Embryonic facial prominence (tissue), 1 donor: Measurements from ENCODE around the gene JPH4.

Experiments used
- DNase-seq: peaks from one replicate; pipeline ENCODE4 v3.0.0-alpha.2; 2016; ENCODE audit errors: extremely low spot score

Gene JPH4

DNA sequence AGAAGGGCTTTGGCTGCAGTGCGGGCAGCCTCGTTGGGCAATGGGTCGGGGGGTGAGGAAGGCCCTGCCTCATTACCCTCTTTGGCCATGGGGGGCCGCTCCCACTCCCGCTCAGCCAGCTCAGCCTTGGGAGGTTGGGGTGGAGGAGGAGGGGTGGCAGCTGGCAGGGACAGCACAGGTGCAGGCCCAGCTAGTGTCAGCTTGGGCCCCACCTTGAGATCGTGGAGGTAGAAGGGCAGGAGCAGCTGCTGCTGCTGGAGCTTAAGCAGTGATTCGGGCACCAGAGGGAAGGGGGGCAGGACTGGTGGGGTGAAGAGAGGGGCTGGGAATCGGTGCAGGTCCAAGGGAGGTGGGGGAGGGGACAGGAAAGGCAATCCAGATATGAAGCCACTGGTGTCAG lies 53.0 kb downstream of the JPH4 start:
- no peak for DNase-seq

DNA sequence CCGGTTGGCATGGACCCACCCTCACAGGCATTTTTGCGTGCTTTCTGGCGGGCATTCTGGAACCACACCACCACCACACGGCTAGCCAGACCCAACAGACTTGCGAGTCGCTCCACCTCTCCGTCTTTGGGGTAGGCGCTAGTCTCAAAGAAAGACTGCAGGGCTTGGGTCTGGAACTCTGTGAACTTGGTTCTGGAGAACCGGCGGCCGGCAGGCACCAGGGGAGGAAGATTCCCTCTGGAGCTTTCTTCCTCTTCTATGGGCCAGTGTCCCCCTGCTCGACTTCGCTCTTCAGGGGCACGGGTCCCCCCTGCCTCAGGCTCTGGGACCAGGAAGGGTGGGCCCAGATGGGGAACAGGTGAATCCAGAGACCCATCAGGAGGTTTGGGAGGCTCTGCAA lies 53.6 kb downstream of the JPH4 start:
- DNase-seq = no peak

DNA sequence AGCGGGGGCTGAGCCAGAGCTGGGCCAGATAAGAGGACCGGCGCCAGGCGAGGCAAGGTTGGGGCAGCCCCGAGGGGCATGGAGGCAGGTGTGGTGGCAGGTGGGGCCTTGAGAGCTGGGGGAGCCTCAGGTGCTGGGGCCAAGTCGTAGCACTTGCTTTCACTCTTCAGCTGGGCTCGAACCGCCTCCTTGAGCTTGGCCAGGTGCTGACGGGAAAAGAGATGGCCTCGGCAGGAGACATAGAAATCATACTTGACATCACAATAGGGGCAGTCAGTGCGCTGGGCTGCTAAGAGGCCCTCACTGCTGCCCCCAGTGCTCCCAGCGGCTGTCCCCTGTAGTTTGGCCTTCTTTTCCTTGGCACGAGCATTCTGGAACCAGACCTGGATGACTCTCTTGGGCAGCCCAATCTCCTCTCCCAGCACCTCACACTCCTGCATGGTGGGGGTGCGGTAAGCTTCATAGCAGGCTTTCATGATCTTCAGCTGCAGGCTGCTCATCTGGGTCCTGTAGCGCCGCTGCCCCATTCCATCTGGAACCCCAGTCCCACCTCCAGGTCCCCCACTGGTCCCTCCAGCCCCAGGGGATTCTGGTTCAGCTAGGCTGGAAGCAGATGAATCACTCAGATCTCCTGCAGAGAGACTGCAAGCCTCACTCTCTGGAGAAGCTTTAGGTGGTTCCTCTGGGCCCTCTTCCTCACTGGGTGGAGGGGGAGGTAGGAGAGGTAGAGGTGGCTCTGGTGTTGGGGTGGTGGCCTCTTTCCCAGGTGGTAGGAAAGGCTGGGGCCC lies 55.2 kb downstream of the JPH4 start:
- DNase-seq = no peak

DNA sequence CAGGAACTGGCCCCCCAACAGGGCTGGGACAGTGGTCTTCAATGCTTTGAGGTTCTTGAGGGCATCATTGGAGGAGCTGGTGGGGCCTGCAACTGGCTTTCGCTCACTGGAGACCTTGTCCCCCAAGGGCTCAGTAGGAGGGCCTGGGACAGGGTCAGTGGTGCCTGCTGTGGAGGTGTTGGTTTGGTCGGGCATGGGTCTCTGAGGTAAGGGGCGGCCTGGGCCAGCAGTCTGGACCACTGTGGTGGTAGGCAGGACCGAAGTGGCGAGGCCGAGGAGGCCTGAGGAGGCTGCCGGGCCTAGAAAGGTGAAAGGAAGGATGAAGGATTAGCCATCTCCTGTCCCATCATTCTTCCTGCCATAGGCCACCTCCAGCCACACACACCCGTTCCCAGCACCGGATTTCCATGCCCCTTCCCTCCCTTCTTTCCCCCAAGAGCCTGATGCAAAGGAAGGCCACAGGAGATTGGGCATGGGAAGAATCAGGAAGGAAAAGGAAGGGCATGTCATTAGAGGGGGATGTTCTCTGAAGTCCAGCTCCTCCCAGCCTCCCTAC lies 55.9 kb downstream of the JPH4 start:
- no peak for DNase-seq

DNA sequence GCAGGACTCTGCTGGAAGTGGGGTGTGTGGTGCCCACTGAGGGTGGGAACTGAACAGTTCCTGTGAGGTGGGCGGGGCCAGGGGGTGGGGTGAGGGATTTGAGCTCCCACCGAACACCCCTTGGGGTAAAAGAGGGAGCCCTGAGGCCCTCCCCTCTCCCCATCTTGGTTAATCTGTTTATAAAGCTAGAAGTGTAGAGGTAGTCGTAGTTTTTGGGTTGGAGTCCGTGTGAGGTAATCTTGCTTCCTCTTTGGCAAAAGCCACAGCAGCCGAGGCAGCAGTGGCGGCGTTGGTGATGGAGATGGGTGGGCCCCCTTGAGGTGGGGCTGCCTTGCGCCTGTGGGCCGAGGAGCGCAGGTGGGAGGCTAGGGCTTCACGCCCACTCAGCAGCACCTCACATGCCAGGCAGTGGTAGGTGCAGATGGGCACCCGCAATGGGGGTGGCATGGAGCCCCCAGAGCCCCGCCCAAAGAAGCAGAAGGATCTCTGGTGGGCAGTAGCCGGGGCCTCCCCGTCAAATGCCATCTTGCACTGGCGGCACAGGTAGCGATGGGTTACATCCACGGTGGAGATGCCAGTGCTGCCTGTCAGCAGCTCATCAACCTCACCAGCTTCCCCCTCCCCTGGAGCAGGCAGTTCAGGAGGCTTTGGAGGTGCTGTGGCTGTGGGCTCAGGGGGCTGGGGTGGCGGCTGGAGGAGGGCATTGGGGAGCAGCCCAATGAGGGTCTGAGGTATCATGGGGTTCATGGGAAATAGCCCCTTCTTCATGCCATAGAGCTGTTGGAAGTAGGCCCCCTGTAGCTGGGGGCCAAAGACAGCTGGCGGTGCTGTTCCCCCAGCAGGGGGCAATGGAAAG lies 56.6 kb downstream of the JPH4 start:
- DNase-seq = no peak

DNA sequence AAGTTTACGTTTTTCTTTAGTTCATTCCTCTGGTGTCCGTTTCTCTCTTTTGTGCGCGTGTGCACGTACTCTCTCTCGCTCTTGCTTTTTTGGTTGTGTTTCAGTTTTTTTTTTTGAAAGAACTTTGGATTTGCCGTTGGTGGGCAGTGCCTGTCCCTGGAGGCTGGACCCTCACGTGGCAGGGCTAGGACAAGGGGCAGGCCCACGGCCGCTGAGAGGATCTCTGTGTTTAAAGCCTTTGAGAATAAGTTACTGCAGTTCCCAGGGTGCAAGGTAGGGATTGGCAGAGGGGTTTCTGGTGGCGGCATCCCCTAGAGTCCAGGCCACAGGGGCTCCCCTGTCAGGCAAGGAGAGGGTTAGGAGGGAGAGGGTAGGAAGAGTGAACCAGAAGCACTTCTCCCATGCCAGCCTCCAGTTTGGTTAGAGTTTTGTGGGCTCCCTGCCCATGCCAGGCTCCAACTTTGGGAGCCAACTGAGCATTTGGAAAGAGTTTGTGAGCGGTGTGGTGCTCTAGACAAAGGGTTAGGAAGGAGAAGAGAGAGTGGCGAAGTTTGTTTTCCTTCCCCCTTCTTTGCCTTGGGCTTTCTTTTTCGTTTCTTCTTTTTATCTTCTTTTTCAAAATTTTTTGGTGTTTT lies 57.6 kb downstream of the JPH4 start:
- DNase-seq = no peak

DNA sequence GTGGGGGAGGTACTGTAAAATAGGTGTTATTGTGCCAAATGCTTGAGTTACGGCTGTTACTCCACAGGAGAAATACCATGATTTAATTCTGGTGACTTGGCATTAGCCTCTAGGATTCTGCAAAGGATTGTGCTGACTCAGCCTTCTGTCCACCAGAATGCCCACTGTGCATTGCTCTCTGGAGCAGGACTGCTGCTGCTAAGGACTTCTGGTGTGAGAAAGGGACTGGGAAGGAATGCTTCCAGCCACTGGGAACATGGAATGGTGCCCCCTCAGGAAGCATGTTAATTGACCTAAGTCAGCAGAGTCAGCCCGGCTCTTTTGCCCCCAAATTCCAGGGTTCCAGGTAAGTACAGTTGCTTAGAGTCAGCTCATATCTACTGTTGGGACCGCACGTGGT lies 59.9 kb downstream of the JPH4 start:
- DNase-seq = no peak
